ENCODE measurements around the gene STX8.
"Not testable (repeated sequence)": the region's sequence is repeated elsewhere in the genome, so short reads cannot be mapped to it uniquely, and the experiment has no call there.

Gene STX8

DNA sequence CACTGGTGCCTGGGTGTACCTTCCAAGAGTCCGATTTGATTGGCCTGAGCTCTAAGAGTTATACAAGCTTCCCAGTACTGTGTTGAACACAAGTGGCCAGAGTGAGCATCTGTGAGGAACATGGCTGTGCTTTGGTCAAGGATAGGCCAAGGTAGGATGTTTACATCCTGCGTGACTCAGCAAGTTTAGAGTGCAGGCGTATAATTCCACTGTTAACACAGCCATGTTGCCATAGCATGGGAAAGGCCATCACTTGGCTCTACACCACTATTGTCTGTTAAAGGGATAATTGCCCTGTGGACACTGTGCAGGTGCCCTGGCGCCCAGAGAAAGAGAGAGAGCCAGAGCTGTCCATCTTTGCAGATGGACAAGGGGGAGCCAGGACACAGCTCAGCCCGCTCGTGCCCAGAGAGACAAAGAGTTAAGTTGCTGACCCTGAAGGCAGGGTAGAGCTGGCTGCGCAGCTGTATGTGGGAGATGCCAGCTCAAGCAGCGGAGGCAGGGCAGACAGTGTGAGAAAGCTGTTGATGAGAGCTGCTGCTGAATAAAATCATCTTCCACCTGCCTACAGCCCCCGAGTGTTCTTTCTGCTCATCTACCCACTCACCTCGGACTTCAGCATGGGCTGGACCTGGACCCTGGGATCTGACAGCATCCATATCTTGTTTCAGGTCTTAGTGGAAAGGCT is 12.5 kb upstream of the STX8 start:
- H3K36me3 ChIP-seq (ENCODE audit: control insufficient read depth, insufficient read depth, low read length): no peaks in the 10 kb centered on the region
- H3K27ac ChIP-seq (ENCODE audit: low read depth, low read length, severe bottlenecking): no peak overlapping the region
- no peak overlapping the region for H3K4me3 ChIP-seq (ENCODE audit: extremely low read depth, insufficient read depth, low read length, poor library complexity, severe bottlenecking)
- H3K4me1 ChIP-seq (ENCODE audit: control insufficient read depth, insufficient read depth, low read length, poor library complexity, severe bottlenecking): no peaks in the 10 kb centered on the region
- peaks cover 4% of the 10 kb centered on the region for H3K9me3 ChIP-seq (ENCODE audit: control insufficient read depth, low read length)
- 92 to 93% methylated on average over 7 of the region's 10 CpGs for WGBS, 2 experiments (ENCODE audit: insufficient coverage in 2 of 2)

DNA sequence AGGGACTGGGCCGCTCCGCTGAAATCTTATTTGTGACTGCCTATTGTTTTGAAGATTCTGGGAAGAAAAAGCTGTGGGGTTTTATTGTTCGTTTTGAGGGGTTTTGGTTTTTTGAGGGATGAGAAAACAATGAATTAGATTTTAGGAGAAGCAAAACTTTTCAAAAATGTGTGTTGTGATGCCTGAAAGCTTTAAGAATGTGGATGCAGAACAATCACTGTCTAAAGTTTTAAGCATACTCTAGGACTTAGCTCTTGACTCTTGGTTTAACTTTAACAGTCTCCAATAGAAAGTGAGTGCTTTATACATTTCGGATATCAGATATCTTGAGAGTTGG is 1.7 kb upstream of the STX8 start:
- WGBS, 2 experiments (ENCODE audit: insufficient coverage in 2 of 2): 1 to 9% methylated on average over 3 to 4 of the region's 4 CpGs
- H3K4me3 ChIP-seq (ENCODE audit: extremely low read depth, insufficient read depth, low read length, poor library complexity, severe bottlenecking): no peak overlapping the region

DNA sequence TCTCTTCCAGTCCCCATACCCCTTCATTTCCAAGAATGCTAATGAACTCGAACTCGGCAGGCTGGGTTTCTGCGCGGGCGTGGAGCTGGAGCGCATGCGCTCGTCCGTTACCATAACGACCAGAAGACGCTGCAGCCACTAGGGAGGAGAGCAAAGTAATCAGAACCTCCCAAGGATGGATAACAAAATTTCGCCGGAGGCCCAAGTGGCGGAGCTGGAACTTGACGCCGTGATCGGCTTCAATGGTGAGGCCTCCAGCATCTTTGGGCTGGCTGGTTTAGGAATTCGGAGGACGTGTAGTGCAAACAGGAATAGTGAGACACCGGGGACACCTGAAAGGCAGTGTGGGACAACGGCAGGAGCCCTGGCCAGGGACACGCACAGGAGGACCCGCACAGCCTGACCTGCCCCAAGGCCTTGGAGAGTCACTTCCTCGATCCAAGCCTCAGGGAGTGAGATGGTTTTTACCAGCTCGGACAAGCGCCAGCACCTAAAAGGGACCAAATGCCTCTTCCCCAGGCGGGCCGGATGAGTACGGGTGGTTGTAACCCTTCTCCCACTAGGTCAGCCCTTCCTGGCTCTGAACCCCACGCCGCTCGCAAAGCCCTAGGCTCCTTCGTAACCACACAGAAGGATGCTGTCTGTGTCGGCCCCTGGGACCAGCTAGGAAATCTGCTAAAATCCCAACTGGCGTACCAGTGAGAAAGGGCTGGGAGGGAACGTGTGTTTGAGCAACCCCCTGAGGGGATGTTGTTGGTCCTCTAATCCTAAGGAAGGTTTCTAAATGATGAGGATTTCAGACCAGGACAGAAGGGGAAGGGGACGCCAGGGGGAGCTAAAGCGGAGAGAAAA is 1.1 kb upstream of the STX8 start, which contains the start of gene CFAP52:
CFAP52 (plus strand) TSS at position 122 of the 852 bp plus-strand sequence; CDS start at position 176, 54 bp downstream.
- Histone ChIP-seq H3K36me3 (ENCODE audit: control insufficient read depth, insufficient read depth, low read length) (no peaks in the 10 kb centered on the region), H3K4me3 (ENCODE audit: extremely low read depth, insufficient read depth, low read length, poor library complexity, severe bottlenecking) (peak within 1 kb of the TSS; percentile 64), H3K27ac (ENCODE audit: low read depth, low read length, severe bottlenecking) (peak within 1 kb of the TSS; percentile 33), H3K9me3 (ENCODE audit: control insufficient read depth, low read length) (no peaks in the 10 kb centered on the region), H3K4me1 (ENCODE audit: control insufficient read depth, insufficient read depth, low read length, poor library complexity, severe bottlenecking) (peaks cover 4% of the 10 kb centered on the region)
- WGBS, 2 experiments (ENCODE audit: insufficient coverage in 2 of 2): 2 to 5% methylated on average over 31 to 32 of the region's 38 CpGs

More for the DNA sequence above, 1.7 kb upstream of the STX8 start:
- peaks cover 4% of the 10 kb centered on the region for H3K4me1 ChIP-seq (ENCODE audit: control insufficient read depth, insufficient read depth, low read length, poor library complexity, severe bottlenecking)
- no peak overlapping the region for H3K27ac ChIP-seq (ENCODE audit: low read depth, low read length, severe bottlenecking)
- no peaks in the 10 kb centered on the region for H3K36me3 ChIP-seq (ENCODE audit: control insufficient read depth, insufficient read depth, low read length)
- no peaks in the 10 kb centered on the region for H3K9me3 ChIP-seq (ENCODE audit: control insufficient read depth, low read length)

DNA sequence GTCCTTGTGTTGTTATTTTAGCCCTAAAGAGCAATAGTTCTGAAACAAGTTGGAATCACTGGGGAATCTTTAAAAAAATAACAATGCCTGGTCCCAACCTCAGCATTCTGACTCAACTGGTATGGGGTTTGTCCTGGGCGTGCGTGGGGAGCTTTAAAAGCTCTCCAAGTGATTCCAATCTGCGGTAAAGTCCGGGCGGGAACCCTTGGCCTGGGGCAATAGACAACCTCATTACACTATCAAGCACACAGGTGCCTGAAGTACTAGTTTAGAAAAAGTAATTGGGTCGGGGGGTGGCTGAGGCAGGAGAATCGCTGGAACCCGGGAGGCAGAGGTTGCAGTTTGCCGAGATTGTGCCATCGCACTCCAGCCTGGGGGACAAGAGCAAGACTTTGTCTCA is 4.4 kb downstream of the STX8 start:
- H3K4me3 ChIP-seq (ENCODE audit: extremely low read depth, insufficient read depth, low read length, poor library complexity, severe bottlenecking): no peak overlapping the region
- H3K27ac ChIP-seq (ENCODE audit: low read depth, low read length, severe bottlenecking): no peak overlapping the region
- no peaks in the 10 kb centered on the region for H3K9me3 ChIP-seq (ENCODE audit: control insufficient read depth, low read length)
- peaks cover 4% of the 10 kb centered on the region for H3K4me1 ChIP-seq (ENCODE audit: control insufficient read depth, insufficient read depth, low read length, poor library complexity, severe bottlenecking)
- peaks cover 9% of the 10 kb centered on the region for H3K36me3 ChIP-seq (ENCODE audit: control insufficient read depth, insufficient read depth, low read length)
- WGBS, 2 experiments (ENCODE audit: insufficient coverage in 2 of 2): 73 to 90% methylated on average over 4 of the region's 10 CpGs

DNA sequence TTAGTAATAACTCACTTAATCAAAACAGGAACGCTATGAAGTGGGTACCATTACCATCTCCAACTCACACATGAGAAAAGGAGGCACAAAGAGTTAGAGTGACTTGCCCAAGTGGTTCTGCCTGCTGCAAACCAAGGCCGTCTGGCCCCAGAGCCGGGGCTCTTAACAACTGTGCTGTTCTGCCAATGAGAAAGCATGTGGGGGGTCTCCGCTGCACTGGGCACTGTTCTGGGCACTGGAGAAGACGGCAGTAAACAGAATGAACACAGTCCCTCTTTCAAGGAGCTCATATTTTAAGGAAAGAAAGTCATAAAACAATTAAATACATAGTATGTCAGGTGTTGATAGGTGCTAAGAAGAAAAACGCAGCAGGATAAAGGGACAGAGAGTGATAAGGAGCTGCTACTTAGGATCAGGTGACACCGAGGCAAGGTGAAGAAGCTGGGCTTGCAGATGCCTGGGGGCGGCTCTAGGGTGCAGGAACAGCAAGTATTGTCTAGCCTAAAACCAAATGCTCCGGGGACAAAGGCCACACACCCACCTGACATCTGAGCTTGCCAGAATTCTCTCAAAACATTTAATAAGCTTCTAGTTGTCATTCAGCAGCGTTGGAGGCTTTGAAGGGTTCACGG is 6.5 kb downstream of the STX8 start:
- Histone ChIP-seq H3K4me1 (ENCODE audit: control insufficient read depth, insufficient read depth, low read length, poor library complexity, severe bottlenecking) (no peaks in the 10 kb centered on the region), H3K4me3 (ENCODE audit: extremely low read depth, insufficient read depth, low read length, poor library complexity, severe bottlenecking) (no peak overlapping the region), H3K27ac (ENCODE audit: low read depth, low read length, severe bottlenecking) (no peak overlapping the region), H3K9me3 (ENCODE audit: control insufficient read depth, low read length) (no peaks in the 10 kb centered on the region), H3K36me3 (ENCODE audit: control insufficient read depth, insufficient read depth, low read length) (peaks cover 9% of the 10 kb centered on the region)
- 91 to 96% methylated on average over 4 to 10 of the region's 11 CpGs for WGBS, 2 experiments (ENCODE audit: insufficient coverage in 2 of 2)

DNA sequence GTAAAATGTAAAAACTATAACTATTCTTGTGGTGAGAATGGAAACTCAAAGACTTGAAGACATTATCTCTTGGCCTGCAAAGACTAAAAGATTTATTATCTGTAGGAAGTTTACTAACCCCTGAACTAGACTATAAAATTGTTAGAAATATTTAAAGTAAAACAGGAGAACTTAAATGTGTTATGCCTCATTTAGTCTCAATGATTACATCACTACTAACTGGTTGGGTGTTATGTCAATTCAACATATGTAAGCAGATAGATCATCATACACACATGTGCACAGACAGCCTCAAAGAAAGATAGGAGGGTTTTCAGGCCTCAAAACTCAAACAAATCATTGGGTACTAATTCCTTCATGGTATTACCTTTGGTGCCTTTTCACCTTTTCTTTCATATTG is 7.6 kb downstream of the STX8 start:
- Histone ChIP-seq H3K4me3 (ENCODE audit: extremely low read depth, insufficient read depth, low read length, poor library complexity, severe bottlenecking) (no peak overlapping the region), H3K9me3 (ENCODE audit: control insufficient read depth, low read length) (no peaks in the 10 kb centered on the region), H3K27ac (ENCODE audit: low read depth, low read length, severe bottlenecking) (no peak overlapping the region), H3K36me3 (ENCODE audit: control insufficient read depth, insufficient read depth, low read length) (peaks cover 9% of the 10 kb centered on the region), H3K4me1 (ENCODE audit: control insufficient read depth, insufficient read depth, low read length, poor library complexity, severe bottlenecking) (no peaks in the 10 kb centered on the region)

DNA sequence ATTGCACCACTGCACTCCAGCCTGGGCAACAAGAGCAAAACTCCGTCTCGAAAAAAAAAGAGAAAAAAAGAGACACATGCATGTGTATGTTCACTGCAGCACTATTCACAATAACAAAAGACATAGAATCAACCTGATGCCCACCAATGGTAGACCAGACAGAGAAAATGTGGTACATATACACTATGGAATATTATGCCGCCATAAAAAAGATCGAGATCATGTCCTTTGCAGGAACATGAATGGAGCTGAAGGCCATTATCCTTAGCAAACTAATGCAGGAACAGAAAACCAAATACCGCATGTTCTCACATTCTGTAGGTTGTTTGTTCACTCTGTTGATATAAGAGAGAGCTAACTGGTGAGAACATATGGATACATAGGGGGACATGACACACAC is 8.9 kb downstream of the STX8 start:
- not testable (repeated sequence) for H3K4me3 ChIP-seq (ENCODE audit: extremely low read depth, insufficient read depth, low read length, poor library complexity, severe bottlenecking); H3K36me3 ChIP-seq (ENCODE audit: control insufficient read depth, insufficient read depth, low read length); H3K9me3 ChIP-seq (ENCODE audit: control insufficient read depth, low read length); H3K27ac ChIP-seq (ENCODE audit: low read depth, low read length, severe bottlenecking); H3K4me1 ChIP-seq (ENCODE audit: control insufficient read depth, insufficient read depth, low read length, poor library complexity, severe bottlenecking)
- 74 to 83% methylated on average over 3 of the region's 5 CpGs for WGBS, 2 experiments (ENCODE audit: insufficient coverage in 2 of 2)

DNA sequence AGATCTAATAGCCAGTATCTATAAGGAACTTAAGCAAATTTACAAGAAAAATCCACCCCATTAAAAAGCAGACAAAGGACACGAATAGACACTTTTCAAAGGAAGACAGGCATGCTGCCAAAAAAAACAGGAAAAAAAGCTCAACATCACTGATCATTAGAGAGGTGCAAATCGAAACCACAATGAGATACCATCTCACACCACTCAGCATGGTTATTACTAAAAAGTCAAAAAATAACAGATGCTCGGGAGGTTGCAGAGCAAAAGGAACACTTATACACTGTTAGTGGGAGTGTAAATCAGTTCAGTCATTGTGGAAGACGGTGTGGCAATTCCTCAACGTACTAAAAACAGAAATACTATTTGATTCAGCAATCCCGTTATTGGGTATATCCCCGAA is 9.6 kb downstream of the STX8 start:
- H3K9me3 ChIP-seq (ENCODE audit: control insufficient read depth, low read length): no peaks in the 10 kb centered on the region
- H3K4me3 ChIP-seq (ENCODE audit: extremely low read depth, insufficient read depth, low read length, poor library complexity, severe bottlenecking): no peak overlapping the region
- 82 to 88% methylated on average over 4 of the region's 7 CpGs for WGBS, 2 experiments (ENCODE audit: insufficient coverage in 2 of 2)

DNA sequence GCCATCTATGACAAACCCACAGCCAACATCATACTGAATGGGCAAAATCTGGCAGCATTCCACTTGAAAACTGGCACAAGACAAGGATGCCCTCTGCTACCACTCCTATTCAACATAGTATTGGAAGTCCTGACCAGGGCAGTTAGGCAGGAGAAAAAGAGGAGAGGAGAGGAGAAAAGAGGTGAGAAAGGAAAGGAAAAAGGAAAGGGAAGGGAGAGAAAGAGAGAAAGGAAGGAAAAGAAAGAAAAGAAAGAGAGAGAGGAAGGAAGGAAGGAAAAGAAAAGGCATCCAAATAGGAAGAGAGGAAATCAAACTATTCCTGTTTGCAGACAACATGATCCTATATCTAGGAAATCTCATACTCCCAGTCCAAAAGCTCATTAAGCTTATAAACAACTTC is 11.5 kb downstream of the STX8 start:
- Histone ChIP-seq H3K9me3 (ENCODE audit: control insufficient read depth, low read length) (no peaks in the 10 kb centered on the region), H3K36me3 (ENCODE audit: control insufficient read depth, insufficient read depth, low read length) (peaks cover 9% of the 10 kb centered on the region), H3K4me1 (ENCODE audit: control insufficient read depth, insufficient read depth, low read length, poor library complexity, severe bottlenecking) (no peaks in the 10 kb centered on the region), H3K27ac (ENCODE audit: low read depth, low read length, severe bottlenecking) (no peak overlapping the region), H3K4me3 (ENCODE audit: extremely low read depth, insufficient read depth, low read length, poor library complexity, severe bottlenecking) (no peak overlapping the region)

More for the DNA sequence above, 9.6 kb downstream of the STX8 start:
- Histone ChIP-seq H3K4me1 (ENCODE audit: control insufficient read depth, insufficient read depth, low read length, poor library complexity, severe bottlenecking) (no peaks in the 10 kb centered on the region), H3K27ac (ENCODE audit: low read depth, low read length, severe bottlenecking) (no peak overlapping the region), H3K36me3 (ENCODE audit: control insufficient read depth, insufficient read depth, low read length) (peaks cover 9% of the 10 kb centered on the region)

DNA sequence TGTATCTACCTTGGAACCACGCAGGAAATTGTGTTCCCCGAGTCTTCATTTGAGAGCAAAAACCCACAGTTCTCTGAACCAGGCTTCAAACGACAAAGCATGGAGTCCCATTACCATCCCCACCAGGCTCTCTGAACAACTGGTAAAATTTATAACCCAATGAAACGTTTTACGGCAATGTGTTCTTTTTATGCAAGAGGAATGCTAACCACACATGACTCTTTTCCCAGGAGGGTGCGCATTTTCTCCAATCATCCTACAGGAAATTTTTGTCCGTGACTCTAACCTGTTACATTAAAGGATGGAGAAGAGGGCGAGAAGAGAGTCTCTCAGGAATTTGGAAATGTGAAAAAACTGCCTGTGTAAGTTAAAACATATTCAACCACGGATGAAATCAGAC is 17.8 kb downstream of the STX8 start:
- Histone ChIP-seq H3K9me3 (ENCODE audit: control insufficient read depth, low read length) (no peaks in the 10 kb centered on the region), H3K4me3 (ENCODE audit: extremely low read depth, insufficient read depth, low read length, poor library complexity, severe bottlenecking) (no peak overlapping the region), H3K27ac (ENCODE audit: low read depth, low read length, severe bottlenecking) (no peak overlapping the region), H3K36me3 (ENCODE audit: control insufficient read depth, insufficient read depth, low read length) (peaks cover 3% of the 10 kb centered on the region), H3K4me1 (ENCODE audit: control insufficient read depth, insufficient read depth, low read length, poor library complexity, severe bottlenecking) (no peaks in the 10 kb centered on the region)
- 91 to 92% methylated on average over 5 of the region's 9 CpGs for WGBS, 2 experiments (ENCODE audit: insufficient coverage in 2 of 2)
